Measurements from ENCODE around the gene LAMA1. TPM values are rescaled to one million over a fixed set of nuclear protein-coding genes. Genes with fewer than 3 reads are reported as not detected.
"Not testable (repeated sequence)": the region's sequence is repeated elsewhere in the genome, so short reads cannot be mapped to it uniquely, and the experiment has no call there.

LAMA1 gene
- total RNA-seq, 1 donor from 2014 or later = not detected

- H3K9me3 Mint-ChIP-seq = no peaks in the 10 kb centered on the region
- H3K4me1 Mint-ChIP-seq (ENCODE audit: low read depth) = no peaks in the 10 kb centered on the region
- H3K4me3 Mint-ChIP-seq (ENCODE audit: low read depth) = no peak overlapping the region
- intact Hi-C loops (cut with micrococcal nuclease) = no loop called here
- no peaks in the 10 kb centered on the region for H3K36me3 Mint-ChIP-seq (ENCODE audit: low read depth)
- H3K27me3 Mint-ChIP-seq (ENCODE audit: low read depth) = no peaks in the 10 kb centered on the region
- H3K27ac Mint-ChIP-seq = no peak overlapping the region
- no peak for DNase-seq (ENCODE audit: low spot score)
These were observed 174.5 kb downstream of the LAMA1 start for GRCh38 chr18:6943143-6943542.

- Mint-ChIP-seq H3K9me3 (no peaks in the 10 kb centered on the region), H3K4me1 (ENCODE audit: low read depth) (no peaks in the 10 kb centered on the region), H3K36me3 (ENCODE audit: low read depth) (no peaks in the 10 kb centered on the region), H3K27me3 (ENCODE audit: low read depth) (no peaks in the 10 kb centered on the region), H3K27ac (no peak overlapping the region), H3K4me3 (ENCODE audit: low read depth) (no peak overlapping the region)
- DNase-seq (ENCODE audit: low spot score) = no peak
- intact Hi-C loops (cut with micrococcal nuclease) = no loop called here
These were observed 174.9 kb downstream of the LAMA1 start for GRCh38 chr18:6942742-6943141.

- Mint-ChIP-seq H3K9me3 (no peaks in the 10 kb centered on the region), H3K4me3 (ENCODE audit: low read depth) (no peak overlapping the region), H3K36me3 (ENCODE audit: low read depth) (no peaks in the 10 kb centered on the region), H3K27ac (no peak overlapping the region), H3K27me3 (ENCODE audit: low read depth) (no peaks in the 10 kb centered on the region), H3K4me1 (ENCODE audit: low read depth) (no peaks in the 10 kb centered on the region)
- intact Hi-C loops (cut with micrococcal nuclease) = no loop called here
- no peak for DNase-seq (ENCODE audit: low spot score)
These were observed 175.6 kb downstream of the LAMA1 start for GRCh38 chr18:6941996-6942395.

- Mint-ChIP-seq H3K27me3 (ENCODE audit: low read depth) (no peaks in the 10 kb centered on the region), H3K4me1 (ENCODE audit: low read depth) (no peaks in the 10 kb centered on the region), H3K9me3 (no peaks in the 10 kb centered on the region), H3K4me3 (ENCODE audit: low read depth) (no peak overlapping the region), H3K27ac (no peak overlapping the region), H3K36me3 (ENCODE audit: low read depth) (no peaks in the 10 kb centered on the region)
- no peak for DNase-seq (ENCODE audit: low spot score)
- intact Hi-C loops (cut with micrococcal nuclease) = no loop called here
These were observed 177.1 kb downstream of the LAMA1 start for GRCh38 chr18:6940451-6940850.

- intact Hi-C loops (cut with micrococcal nuclease) = no loop called here
- H3K4me1 Mint-ChIP-seq (ENCODE audit: low read depth) = no peaks in the 10 kb centered on the region
- DNase-seq (ENCODE audit: low spot score) = no peak
- no peak overlapping the region for H3K4me3 Mint-ChIP-seq (ENCODE audit: low read depth)
- no peaks in the 10 kb centered on the region for H3K27me3 Mint-ChIP-seq (ENCODE audit: low read depth)
- H3K36me3 Mint-ChIP-seq (ENCODE audit: low read depth) = no peaks in the 10 kb centered on the region
- H3K27ac Mint-ChIP-seq = no peak overlapping the region
- H3K9me3 Mint-ChIP-seq = no peaks in the 10 kb centered on the region
These were observed 177.6 kb downstream of the LAMA1 start for GRCh38 chr18:6939972-6940371.

GRCh38 chr18:6938403-6938802 lies 179.2 kb downstream of the LAMA1 start:
- H3K9me3 Mint-ChIP-seq; H3K36me3 Mint-ChIP-seq (ENCODE audit: low read depth); H3K4me1 Mint-ChIP-seq (ENCODE audit: low read depth); DNase-seq (ENCODE audit: low spot score); intact Hi-C loops (cut with micrococcal nuclease); H3K27me3 Mint-ChIP-seq (ENCODE audit: low read depth); H3K27ac Mint-ChIP-seq; H3K4me3 Mint-ChIP-seq (ENCODE audit: low read depth): not testable (repeated sequence)

GRCh38 chr18:6938003-6938402 lies 179.6 kb downstream of the LAMA1 start:
- Mint-ChIP-seq H3K9me3 (no peaks in the 10 kb centered on the region), H3K4me1 (ENCODE audit: low read depth) (no peaks in the 10 kb centered on the region), H3K27me3 (ENCODE audit: low read depth) (no peaks in the 10 kb centered on the region), H3K36me3 (ENCODE audit: low read depth) (no peaks in the 10 kb centered on the region), H3K4me3 (ENCODE audit: low read depth) (no peak overlapping the region), H3K27ac (no peak overlapping the region)
- DNase-seq (ENCODE audit: low spot score) = no peak
- intact Hi-C loops (cut with micrococcal nuclease) = no loop called here

- H3K36me3 Mint-ChIP-seq (ENCODE audit: low read depth) = no peaks in the 10 kb centered on the region
- H3K4me3 Mint-ChIP-seq (ENCODE audit: low read depth) = no peak overlapping the region
- intact Hi-C loops (cut with micrococcal nuclease) = no loop called here
- H3K4me1 Mint-ChIP-seq (ENCODE audit: low read depth) = no peaks in the 10 kb centered on the region
- H3K27me3 Mint-ChIP-seq (ENCODE audit: low read depth) = no peaks in the 10 kb centered on the region
- no peaks in the 10 kb centered on the region for H3K9me3 Mint-ChIP-seq
- no peak for DNase-seq (ENCODE audit: low spot score)
- no peak overlapping the region for H3K27ac Mint-ChIP-seq
These were observed 182.7 kb downstream of the LAMA1 start for GRCh38 chr18:6934859-6935258.

GRCh38 chr18:6929370-6930102 lies 188.1 kb downstream of the LAMA1 start:
- H3K4me1 Mint-ChIP-seq (ENCODE audit: low read depth) = no peaks in the 10 kb centered on the region

GRCh38 chr18:6928359-6928758 lies 189.2 kb downstream of the LAMA1 start:
- Mint-ChIP-seq H3K4me3 (ENCODE audit: low read depth) (no peak overlapping the region), H3K4me1 (ENCODE audit: low read depth) (no peaks in the 10 kb centered on the region), H3K27me3 (ENCODE audit: low read depth) (no peaks in the 10 kb centered on the region), H3K9me3 (no peaks in the 10 kb centered on the region), H3K27ac (no peak overlapping the region), H3K36me3 (ENCODE audit: low read depth) (no peaks in the 10 kb centered on the region)
- intact Hi-C loops (cut with micrococcal nuclease) = no loop called here
- no peak for DNase-seq (ENCODE audit: low spot score)

More at GRCh38 chr18:6929370-6930102, 188.1 kb downstream of the LAMA1 start:
- H3K9me3 Mint-ChIP-seq = no peaks in the 10 kb centered on the region
- H3K27me3 Mint-ChIP-seq (ENCODE audit: low read depth) = no peaks in the 10 kb centered on the region
- H3K4me3 Mint-ChIP-seq (ENCODE audit: low read depth) = no peak overlapping the region
- H3K27ac Mint-ChIP-seq = no peak overlapping the region
- intact Hi-C loops (cut with micrococcal nuclease) = no loop called here
- no peak for DNase-seq (ENCODE audit: low spot score)
- no peaks in the 10 kb centered on the region for H3K36me3 Mint-ChIP-seq (ENCODE audit: low read depth)

- Mint-ChIP-seq H3K4me1 (ENCODE audit: low read depth) (no peaks in the 10 kb centered on the region), H3K36me3 (ENCODE audit: low read depth) (no peaks in the 10 kb centered on the region), H3K27ac (no peak overlapping the region), H3K27me3 (ENCODE audit: low read depth) (no peaks in the 10 kb centered on the region), H3K4me3 (ENCODE audit: low read depth) (no peak overlapping the region), H3K9me3 (no peaks in the 10 kb centered on the region)
- DNase-seq (ENCODE audit: low spot score) = no peak
- intact Hi-C loops (cut with micrococcal nuclease) = no loop called here
These were observed 190.4 kb downstream of the LAMA1 start for GRCh38 chr18:6927153-6927552.

GRCh38 chr18:6923220-6923619 lies 194.4 kb downstream of the LAMA1 start:
- DNase-seq (ENCODE audit: low spot score) = no peak
- H3K27ac Mint-ChIP-seq = no peak overlapping the region
- H3K36me3 Mint-ChIP-seq (ENCODE audit: low read depth) = no peaks in the 10 kb centered on the region
- H3K27me3 Mint-ChIP-seq (ENCODE audit: low read depth) = no peaks in the 10 kb centered on the region
- intact Hi-C loops (cut with micrococcal nuclease) = no loop called here
- no peak overlapping the region for H3K4me3 Mint-ChIP-seq (ENCODE audit: low read depth)
- peaks cover 4% of the 10 kb centered on the region for H3K9me3 Mint-ChIP-seq
- H3K4me1 Mint-ChIP-seq (ENCODE audit: low read depth) = no peaks in the 10 kb centered on the region

- H3K36me3 Mint-ChIP-seq (ENCODE audit: low read depth) = no peaks in the 10 kb centered on the region
- intact Hi-C loops (cut with micrococcal nuclease) = no loop called here
- DNase-seq (ENCODE audit: low spot score) = no peak
- H3K27me3 Mint-ChIP-seq (ENCODE audit: low read depth) = no peaks in the 10 kb centered on the region
- no peaks in the 10 kb centered on the region for H3K4me1 Mint-ChIP-seq (ENCODE audit: low read depth)
- peaks cover 4% of the 10 kb centered on the region for H3K9me3 Mint-ChIP-seq
- H3K27ac Mint-ChIP-seq = no peak overlapping the region
- no peak overlapping the region for H3K4me3 Mint-ChIP-seq (ENCODE audit: low read depth)
These were observed 196.0 kb downstream of the LAMA1 start for GRCh38 chr18:6921571-6921970.

All from activated T-helper 2 cell treated with anti-CD3 and anti-CD28 coated beads, Interferon-gamma antibody, Interleukin-2, Interleukin-4, amounts not matched to agents 10 μg/mL and 5 μg/mL and 100 μg/mL, durations not matched to agents 14 hours and 24 hours and 36 hours (primary cell).